Psoas muscle (tissue), 8 donors: ENCODE data around the gene KCNK2. TPM values are rescaled to one million over a fixed set of nuclear protein-coding genes. Genes with fewer than 3 reads are reported as not detected.

Experiments used
- ATAC-seq, 4 donors: fragments of 200-7000 bp; cut with Tn5 transposase; one replicate each; pipeline ENCODE4 v1.9.1; 2020; ENCODE audit warnings: moderate library complexity in 3 of 4, mild to moderate bottlenecking in 2 of 4
- DNase-seq, 2 donors: peaks; one replicate each; pipeline ENCODE4 v3.0.0-alpha.2; 2020
- H3K27ac ChIP-seq: fragments of 200-600 bp; one replicate; pipeline ENCODE4 v1.8.0; 2022
- H3K27me3 ChIP-seq, 3 donors: fragments of 200-600 bp in 1 of 3; one replicate each; pipeline versions ENCODE4 v1.6.1 to v1.8.0; 2013 to 2022; ENCODE audit warnings: low read length in 2 of 3, mild to moderate bottlenecking in 2 of 3, moderate library complexity in 1 of 3; ENCODE audit not compliant: insufficient read depth in 3 of 3
- H3K36me3 ChIP-seq, 2 donors: fragments of 200-600 bp in 1 of 2; one replicate each; pipeline versions ENCODE4 v1.6.1 to v1.8.0; 2013 to 2022; ENCODE audit warnings: low read depth in 1 of 2, mild to moderate bottlenecking in 1 of 2, moderate library complexity in 1 of 2; ENCODE audit not compliant: insufficient read depth in 1 of 2
- H3K4me1 ChIP-seq: fragments of 200-600 bp; one replicate; pipeline ENCODE4 v1.8.0; 2022
- H3K4me3 ChIP-seq: fragments of 200-600 bp; one replicate; pipeline ENCODE4 v1.8.0; 2022; ENCODE audit warnings: mild to moderate bottlenecking
- H3K9me3 ChIP-seq: fragments of 200-600 bp; one replicate; pipeline ENCODE4 v1.8.0; 2022
- CTCF ChIP-seq: fragments of 200-600 bp; IDR thresholded peaks from one replicate; pipeline ENCODE4 v1.8.0; 2022; ENCODE audit warnings: antibody characterized with exemption
- WGBS, 3 donors: extraction: QIAGEN DNeasy Blood & Tissue Kit; methylation state at CpG; one replicate each; pipeline versions ENCODE4 v1.1.6 to v1.1.7; 2013; 5-methylcytosine and 5-hydroxymethylcytosine counted together
- intact Hi-C, 2 donors: fragments of 100-400 bp; cut with DNase I; formaldehyde crosslinking; loops; one replicate each; pipeline versions ENCODE4 v1.11.0 to v1.14.2; 2022
- polyA plus RNA-seq, 3 donors: library from polyadenylated mRNA; stranded (reverse); fragments of 200-250 nt; gene quantifications; one replicate each; pipeline ENCODE4 v1.2.3, GENCODE V29; 2013
- total RNA-seq, 4 donors: library from RNA; stranded (reverse); fragmentation: NEBNext Ultra II Directional in 2 of 4; extraction: Animal tissue kit (Norgen Biotek cat#: 25700) in 2 of 4; gene quantifications; one replicate each; pipeline versions ENCODE4 v1.2.1 to v1.2.4, GENCODE V29; 2021 to 2023
- donor health status: healthy with polysubstance abuse.
- donor health status: DM: no; HTN: no; CAD: no; lungs with moderate emphysema.
- donor health status: Bipolar disorder and iron deficiency.
- donor health status: healthy.
- donor health status: DM: yes; HTN: yes; CAD: no.
- donor health status: DM: no; HTN: no; CAD: no.
- donor health status: DM: no; HTN: no; CAD: no.
- donor health status: DM: yes; HTN: yes; CAD: no.

KCNK2 gene
- total and polyA plus RNA-seq, 7 donors = 0.03 to 2.1 (median 0.91) TPM

GRCh38 chr1:215166886-215167285 is 84.3 kb downstream of the KCNK2 start:
- no peak for DNase-seq
- Histone ChIP-seq H3K27me3 (no peaks in the 10 kb centered on the region), H3K36me3 (no peaks in the 10 kb centered on the region), H3K9me3 (no peaks in the 10 kb centered on the region), H3K27ac (no peak overlapping the region), H3K4me3 (no peak overlapping the region), H3K4me1 (no peaks in the 10 kb centered on the region)
- WGBS, 3 donors = 83 to 87% (median 83%) methylated on average over 3 of the region's 3 CpGs
- TF ChIP-seq CTCF = no peak
- intact Hi-C loops = no loop called here
- ATAC-seq = no peak

- H3K9me3 ChIP-seq = no peaks in the 10 kb centered on the region
- 75 to 81% (median 79%) methylated on average over 3 of the region's 3 CpGs for WGBS, 3 donors
- H3K27ac ChIP-seq = no peak overlapping the region
- TF ChIP-seq CTCF = no peak
- ATAC-seq (no peak), DNase-seq (no peak)
- H3K4me1 ChIP-seq = no peaks in the 10 kb centered on the region
- no peak overlapping the region for H3K4me3 ChIP-seq
- H3K36me3 ChIP-seq = no peaks in the 10 kb centered on the region
- H3K27me3 ChIP-seq = no peaks in the 10 kb centered on the region
- intact Hi-C loops = loop anchor here in 1 of 2 donors (10.0 kb wide), 1 partner anchor 323 kb away; no protein-coding TSS in a partner anchor
Observed at GRCh38 chr1:215181518-215181917, 99.0 kb downstream of the KCNK2 start.

GRCh38 chr1:215185067-215185620 is 102.6 kb downstream of the KCNK2 start:
- intact Hi-C loops = loop anchor here in 1 of 2 donors (10.0 kb wide), 1 partner anchor 320 kb away; no protein-coding TSS in a partner anchor
- 55 to 59% (median 56%) methylated on average over 2 of the region's 2 CpGs for WGBS, 3 donors
- no peak for DNase-seq
- no peak overlapping the region for H3K4me3 ChIP-seq
- H3K27me3 ChIP-seq = no peaks in the 10 kb centered on the region
- H3K4me1 ChIP-seq = no peaks in the 10 kb centered on the region
- no peak for ATAC-seq
- TF ChIP-seq CTCF = no peak
- no peak overlapping the region for H3K27ac ChIP-seq
- no peaks in the 10 kb centered on the region for H3K36me3 ChIP-seq
- H3K9me3 ChIP-seq = no peaks in the 10 kb centered on the region

- H3K27ac ChIP-seq = no peak overlapping the region
- no peaks in the 10 kb centered on the region for H3K4me1 ChIP-seq
- H3K36me3 ChIP-seq = no peaks in the 10 kb centered on the region
- H3K27me3 ChIP-seq = no peaks in the 10 kb centered on the region
- no peak for DNase-seq
- ATAC-seq = no peak
- intact Hi-C loops = loop anchor here in 1 of 2 donors (10.0 kb wide), 1 partner anchor 316 kb away; no protein-coding TSS in a partner anchor
- H3K4me3 ChIP-seq = no peak overlapping the region
- TF ChIP-seq CTCF = no peak
- H3K9me3 ChIP-seq = no peaks in the 10 kb centered on the region
Observed at GRCh38 chr1:215188302-215188950, 105.9 kb downstream of the KCNK2 start.

- intact Hi-C loops = no loop called here
- TF ChIP-seq CTCF = no peak
- Histone ChIP-seq H3K4me3 (no peak overlapping the region), H3K27me3 (no peaks in the 10 kb centered on the region), H3K9me3 (no peaks in the 10 kb centered on the region), H3K36me3 (no peaks in the 10 kb centered on the region), H3K4me1 (no peaks in the 10 kb centered on the region), H3K27ac (no peak overlapping the region)
- ATAC-seq = no peak
- no peak for DNase-seq
Observed at GRCh38 chr1:215192306-215192705, 109.8 kb downstream of the KCNK2 start.
